Inflammatory macrophage (primary cell): Measurements from ENCODE around the gene MYBPC1.

ENCODE experiments used
- DNase-seq, 2 donors: peaks; one replicate each; pipeline ENCODE4 v3.0.0-alpha.2; 2020 to 2022

The MYBPC1 gene

GRCh38 chr12:101599311-101599710 is 4.5 kb downstream of the MYBPC1 start:
- DNase-seq, result no peak

- DNase-seq, result no peak
These were observed 5.2 kb downstream of the MYBPC1 start for GRCh38 chr12:101599771-101600484.

- DNase-seq, result no peak
These were observed 9.4 kb downstream of the MYBPC1 start for GRCh38 chr12:101604132-101604531.

- DNase-seq, result no peak
These were observed 13.1 kb downstream of the MYBPC1 start for GRCh38 chr12:101607894-101608293.

- no peak for DNase-seq
These were observed 13.7 kb downstream of the MYBPC1 start for GRCh38 chr12:101608301-101609133.

- no peak for DNase-seq
These were observed 14.4 kb downstream of the MYBPC1 start for GRCh38 chr12:101609198-101609597.

GRCh38 chr12:101612160-101612916 is 17.6 kb downstream of the MYBPC1 start:
- no peak for DNase-seq

GRCh38 chr12:101616027-101616494 is 21.3 kb downstream of the MYBPC1 start:
- peak; percentile 66 to 87 for DNase-seq

- no peak for DNase-seq
These were observed 24.4 kb downstream of the MYBPC1 start for GRCh38 chr12:101619026-101619786.

GRCh38 chr12:101619858-101620761 is 25.3 kb downstream of the MYBPC1 start:
- DNase-seq, result peak in 1 of 2 donors; percentile 5

- DNase-seq, result peak in 1 of 2 donors; percentile 45
These were observed 26.0 kb downstream of the MYBPC1 start for GRCh38 chr12:101620762-101621133.

GRCh38 chr12:101628676-101629075 is 33.9 kb downstream of the MYBPC1 start:
- no peak for DNase-seq

GRCh38 chr12:101634724-101635123 is 40.0 kb downstream of the MYBPC1 start:
- peak; percentile 21 to 68 for DNase-seq

GRCh38 chr12:101637936-101638335 is 43.2 kb downstream of the MYBPC1 start:
- no peak for DNase-seq

GRCh38 chr12:101642115-101643067 is 47.6 kb downstream of the MYBPC1 start:
- peak in 1 of 2 donors; percentile 6 for DNase-seq

GRCh38 chr12:101647711-101648110 is 52.9 kb downstream of the MYBPC1 start:
- no peak for DNase-seq

GRCh38 chr12:101648195-101648594 is 53.4 kb downstream of the MYBPC1 start:
- peak in 1 of 2 donors; percentile 2 for DNase-seq

GRCh38 chr12:101650346-101651117 is 55.8 kb downstream of the MYBPC1 start:
- peak in 1 of 2 donors; percentile 38 for DNase-seq

GRCh38 chr12:101653030-101653429 is 58.3 kb downstream of the MYBPC1 start:
- DNase-seq, result no peak
